HepG2 (cell line): ENCODE data around the gene JUND. TPM values are rescaled to one million over a fixed set of nuclear protein-coding genes. Genes with fewer than 3 reads are reported as not detected.

Experiments
- AGO1 ChIP-seq: fragments of 200-400 bp; formaldehyde crosslinking; IDR thresholded peaks from 2 replicates; pipeline ENCODE4 v1.6.1; 2017; ENCODE audit warnings: mild to moderate bottlenecking, low read depth, low read length, moderate library complexity; ENCODE audit not compliant: poor library complexity, severe bottlenecking
- ELF4 ChIP-seq: sonication (generic); formaldehyde crosslinking; IDR thresholded peaks from 2 replicates; pipeline ENCODE4 v1.5.0; 2020; ENCODE audit warnings: missing genetic modification reagents, mild to moderate bottlenecking, moderate library complexity, borderline replicate concordance
- KDM2A ChIP-seq: sonication (generic); formaldehyde crosslinking; IDR thresholded peaks from 2 replicates; pipeline ENCODE4 v1.4.0; 2020; ENCODE audit warnings: low read depth, missing genetic modification reagents, borderline replicate concordance
- MEIS1 ChIP-seq: sonication (generic); formaldehyde crosslinking; IDR thresholded peaks from 2 replicates; pipeline ENCODE4 v1.9.0; 2021; ENCODE audit warnings: mild to moderate bottlenecking, missing genetic modification reagents, moderate library complexity, borderline replicate concordance
- NR2F2 ChIP-seq: IDR thresholded peaks from 2 replicates; pipeline ENCODE4 v1.6.1; 2012; ENCODE audit warnings: low read depth, inconsistent platforms, borderline replicate concordance
- NR2F6 ChIP-seq, 2 experiments: IDR thresholded peaks; 2 replicates each; pipeline ENCODE4 v1.6.1; 2016; ENCODE audit warnings: antibody characterized with exemption in 1 of 2, mild to moderate bottlenecking in 1 of 2
- PAX8 ChIP-seq: sonication (generic); formaldehyde crosslinking; IDR thresholded peaks from 2 replicates; pipeline ENCODE4 v1.8.0; 2022; ENCODE audit warnings: mild to moderate bottlenecking, missing genetic modification reagents, borderline replicate concordance
- ZBTB8A ChIP-seq: sonication (generic); formaldehyde crosslinking; IDR thresholded peaks from 2 replicates; pipeline ENCODE4 v1.4.0; 2020; ENCODE audit warnings: mild to moderate bottlenecking, low read depth, missing genetic modification reagents, borderline replicate concordance
- ZMYM4 ChIP-seq: sonication (generic); formaldehyde crosslinking; IDR thresholded peaks from 2 replicates; pipeline ENCODE4 v1.8.1; 2023; ENCODE audit warnings: mild to moderate bottlenecking, missing genetic modification reagents
- ZNF263 ChIP-seq: sonication (generic); formaldehyde crosslinking; IDR thresholded peaks from 2 replicates; pipeline ENCODE4 v1.4.0; 2020; ENCODE audit warnings: missing genetic modification reagents
- ZNF740 ChIP-seq: sonication (generic); formaldehyde crosslinking; IDR thresholded peaks from 2 replicates; pipeline ENCODE4 v1.4.0; 2020; ENCODE audit warnings: missing genetic modification reagents
- ZNF768 ChIP-seq: sonication (generic); formaldehyde crosslinking; IDR thresholded peaks from 2 replicates; pipeline ENCODE4 v1.4.0; 2020; ENCODE audit warnings: missing genetic modification reagents
- polyA plus RNA-seq, 8 experiments: library from polyadenylated mRNA; depleted of rRNA in 3 of 8; stranded (reverse) in 7 of 8; unstranded in 1 of 8; fragments of >200 nt; fragmentation: Illumina TruSeq in 4 of 8; extraction: Trizol in 4 of 8; gene quantifications; 2 replicates each; pipeline versions ENCODE4 v1.2.1 to v1.2.3, GENCODE V29; 2011 to 2016; ENCODE audit warnings: low read depth in 4 of 8, missing spikeins in 1 of 8, mixed read lengths in 1 of 8; ENCODE audit not compliant: insufficient read depth in 1 of 8
- total RNA-seq, 5 experiments: library from RNA; depleted of rRNA; stranded (reverse); fragments of >200 nt; fragmentation: Illumina TruSeq; extraction: Trizol; gene quantifications; 2 replicates each; pipeline ENCODE4 v1.2.3, GENCODE V29; 2016; ENCODE audit warnings: low read depth in 1 of 5
- TF ChIP-seq, protein P1 (sequence below): sonication (generic); formaldehyde crosslinking; IDR thresholded peaks from 2 replicates; pipeline ENCODE4 v1.5.1; 2020; ENCODE audit warnings: mild to moderate bottlenecking, missing genetic modification reagents, moderate library complexity

The JUND gene
- total and polyA plus RNA-seq, 2 of the 13 experiments (the other 11 are each of a cell fraction or from before 2014, with no cell fraction given) = 41.2 to 59.8 TPM

GRCh38 chr19:18308051-18308947 lies 26.9 kb upstream of the JUND start (continued):
- TF ChIP-seq, protein P1, sequence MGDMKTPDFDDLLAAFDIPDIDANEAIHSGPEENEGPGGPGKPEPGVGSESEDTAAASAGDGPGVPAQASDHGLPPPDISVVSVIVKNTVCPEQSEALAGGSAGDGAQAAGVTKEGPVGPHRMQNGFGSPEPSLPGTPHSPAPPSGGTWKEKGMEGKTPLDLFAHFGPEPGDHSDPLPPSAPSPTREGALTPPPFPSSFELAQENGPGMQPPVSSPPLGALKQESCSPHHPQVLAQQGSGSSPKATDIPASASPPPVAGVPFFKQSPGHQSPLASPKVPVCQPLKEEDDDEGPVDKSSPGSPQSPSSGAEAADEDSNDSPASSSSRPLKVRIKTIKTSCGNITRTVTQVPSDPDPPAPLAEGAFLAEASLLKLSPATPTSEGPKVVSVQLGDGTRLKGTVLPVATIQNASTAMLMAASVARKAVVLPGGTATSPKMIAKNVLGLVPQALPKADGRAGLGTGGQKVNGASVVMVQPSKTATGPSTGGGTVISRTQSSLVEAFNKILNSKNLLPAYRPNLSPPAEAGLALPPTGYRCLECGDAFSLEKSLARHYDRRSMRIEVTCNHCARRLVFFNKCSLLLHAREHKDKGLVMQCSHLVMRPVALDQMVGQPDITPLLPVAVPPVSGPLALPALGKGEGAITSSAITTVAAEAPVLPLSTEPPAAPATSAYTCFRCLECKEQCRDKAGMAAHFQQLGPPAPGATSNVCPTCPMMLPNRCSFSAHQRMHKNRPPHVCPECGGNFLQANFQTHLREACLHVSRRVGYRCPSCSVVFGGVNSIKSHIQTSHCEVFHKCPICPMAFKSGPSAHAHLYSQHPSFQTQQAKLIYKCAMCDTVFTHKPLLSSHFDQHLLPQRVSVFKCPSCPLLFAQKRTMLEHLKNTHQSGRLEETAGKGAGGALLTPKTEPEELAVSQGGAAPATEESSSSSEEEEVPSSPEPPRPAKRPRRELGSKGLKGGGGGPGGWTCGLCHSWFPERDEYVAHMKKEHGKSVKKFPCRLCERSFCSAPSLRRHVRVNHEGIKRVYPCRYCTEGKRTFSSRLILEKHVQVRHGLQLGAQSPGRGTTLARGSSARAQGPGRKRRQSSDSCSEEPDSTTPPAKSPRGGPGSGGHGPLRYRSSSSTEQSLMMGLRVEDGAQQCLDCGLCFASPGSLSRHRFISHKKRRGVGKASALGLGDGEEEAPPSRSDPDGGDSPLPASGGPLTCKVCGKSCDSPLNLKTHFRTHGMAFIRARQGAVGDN (CRISPR knock-in tag) = peak; percentile 75
- peak; percentile 38; the same call in 1 of the 2 replicates for TF ChIP-seq MEIS1 (CRISPR knock-in tag)
- TF ChIP-seq KDM2A (CRISPR knock-in tag) = peak; percentile 24; the same call in 1 of the 2 replicates
- TF ChIP-seq NR2F6 (IDR thresholded peaks at IDR 0.05) = peak; percentile 39
- 0 out of 2 replicates have a peak, but pooled peaks have one; percentile 5 for TF ChIP-seq NR2F6 (CRISPR knock-in tag; IDR thresholded peaks at IDR 0.05)
- TF ChIP-seq NR2F2 = peak; percentile 41; the same call in 1 of the 2 replicates
- TF ChIP-seq ZMYM4 (CRISPR knock-in tag) = peak; percentile 33; the same call in 1 of the 2 replicates
- TF ChIP-seq ZNF740 (CRISPR knock-in tag) = 0 out of 2 replicates have a peak, but pooled peaks have one; percentile 22
- TF ChIP-seq ZNF768 (CRISPR knock-in tag) = peak; percentile 44; the same call in 1 of the 2 replicates
- no peak for TF ChIP-seq ELF4 (CRISPR knock-in tag)
- peak; percentile 78 for TF ChIP-seq AGO1
- TF ChIP-seq ZNF263 (CRISPR knock-in tag) = 0 out of 2 replicates have a peak, but pooled peaks have one; percentile 20
- TF ChIP-seq PAX8 = no peak
- TF ChIP-seq ZBTB8A (CRISPR knock-in tag) = no peak
- TF ChIP-seq, all 625 proteins: peak for 24
